HL-60/S4 treated with retinoic acid at 250 ng/mL for 4 days and 3 days (cell line): Measurements from ENCODE around the gene MEP1A.

Experiments used
- in situ Hi-C: fragments of 300-500 bp; cut with MboI; formaldehyde crosslinking; loops from 2 replicates; pipeline ENCODE4 v1.7.0; 2022; ENCODE audit warnings: low sequenced_read_pairs

The MEP1A gene

DNA sequence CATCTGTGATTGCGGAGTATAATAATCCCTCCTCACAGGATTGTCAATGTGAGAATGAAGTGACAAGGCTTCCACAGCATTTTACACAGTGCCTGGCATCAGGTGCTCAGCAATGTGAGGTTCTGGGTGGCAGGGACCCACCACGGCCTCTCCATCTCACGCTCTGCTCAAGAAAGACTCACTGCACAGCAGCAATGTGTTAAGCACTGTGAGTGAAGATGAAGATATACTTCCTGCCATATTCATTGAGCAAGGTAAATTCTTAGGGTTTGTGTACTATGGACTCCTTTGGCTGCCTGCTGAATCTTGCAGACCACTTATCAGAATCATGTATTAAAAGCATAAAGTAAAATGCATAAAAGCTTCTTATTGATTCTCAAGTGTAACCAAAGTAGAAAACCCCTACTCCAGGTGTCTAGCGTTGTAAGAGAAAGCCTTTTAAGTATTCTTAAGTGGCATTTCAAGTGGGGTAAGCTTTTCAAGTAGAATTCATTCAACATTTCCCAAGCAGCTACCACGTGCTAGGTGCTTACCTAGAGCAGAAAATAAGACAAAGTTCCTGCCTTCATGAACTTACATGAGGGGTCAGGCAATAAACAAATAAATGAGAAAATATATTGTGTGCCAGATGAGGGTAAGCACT is 17.0 kb upstream of the MEP1A start:
- in situ Hi-C loops = no loop called here

- in situ Hi-C loops = no loop called here
These were observed 15.5 kb upstream of the MEP1A start for GRCh38 chr6:46777476-46778346.

DNA sequence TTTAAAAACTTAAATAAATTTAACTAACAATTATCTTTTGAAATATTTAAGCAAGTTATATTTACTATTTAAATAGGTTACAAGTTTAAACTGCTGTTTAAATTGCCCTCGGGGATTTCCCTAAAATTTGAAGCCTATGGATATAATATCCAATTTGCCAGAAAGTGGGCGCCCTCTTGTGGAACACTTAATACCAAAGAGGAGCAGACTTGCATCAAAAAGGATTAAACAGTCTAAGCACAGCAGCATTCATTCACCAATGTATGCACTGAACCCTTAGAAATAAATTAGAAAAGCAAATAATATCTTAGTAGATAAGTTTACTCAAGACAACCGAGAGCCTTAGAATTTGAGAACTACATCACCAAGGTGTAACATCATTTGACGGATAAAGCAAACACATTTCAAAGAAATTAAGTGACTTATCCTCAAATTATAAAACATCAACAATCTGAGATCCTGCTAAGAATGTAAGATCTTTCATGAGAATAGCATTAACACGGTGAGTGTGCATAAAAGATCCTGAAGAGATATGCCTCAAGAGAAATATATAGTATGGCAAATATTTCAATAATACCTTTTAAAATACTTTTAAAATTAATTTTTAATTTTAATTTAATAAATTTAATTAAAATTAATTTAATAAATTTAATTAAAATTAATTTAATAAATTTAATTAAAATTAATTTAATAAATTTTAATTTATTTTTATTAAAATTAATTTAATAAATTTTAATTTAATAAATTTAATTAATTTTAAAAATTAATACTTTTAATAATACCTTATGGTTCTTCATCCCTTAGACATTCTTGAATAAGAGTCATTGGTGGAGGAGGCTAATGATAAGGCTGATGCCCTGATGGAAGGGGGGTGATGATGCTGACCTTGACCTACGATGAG is 11.5 kb upstream of the MEP1A start:
- in situ Hi-C loops = loop anchor here (10.0 kb wide), 1 partner anchor 77 kb away; no protein-coding TSS in a partner anchor

GRCh38 chr6:46784535-46784934 is 8.7 kb upstream of the MEP1A start:
- in situ Hi-C loops = loop anchor here (10.0 kb wide), 1 partner anchor 80 kb away; no protein-coding TSS in a partner anchor

GRCh38 chr6:46787871-46788540 is 5.2 kb upstream of the MEP1A start:
- in situ Hi-C loops = loop anchor here (10.0 kb wide), 1 partner anchor 83 kb away; no protein-coding TSS in a partner anchor

DNA sequence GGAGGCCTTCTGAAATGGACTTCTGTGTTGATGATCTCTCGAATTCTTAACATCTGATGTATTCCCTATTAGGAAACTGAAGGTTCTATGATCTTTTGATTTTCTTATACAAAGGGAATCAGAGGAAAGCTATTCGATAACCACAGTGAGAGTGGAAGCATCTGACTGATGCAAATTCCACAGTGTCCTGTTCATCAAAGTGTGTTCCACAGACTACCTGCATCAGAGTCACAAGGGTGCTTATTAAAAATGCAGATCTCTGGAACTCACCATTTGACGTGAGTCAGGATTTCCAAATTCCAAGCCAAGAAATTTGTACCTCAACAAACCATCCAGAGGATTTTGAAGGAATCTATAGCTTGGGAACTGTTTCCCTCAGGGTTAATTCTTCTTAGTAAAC is 4.4 kb upstream of the MEP1A start:
- in situ Hi-C loops = loop anchor here (10.0 kb wide), 1 partner anchor 84 kb away; no protein-coding TSS in a partner anchor

- in situ Hi-C loops = loop anchor here (10.0 kb wide), 1 partner anchor 85 kb away; no protein-coding TSS in a partner anchor
These were observed 3.5 kb upstream of the MEP1A start for GRCh38 chr6:46789434-46790354.

GRCh38 chr6:46790355-46790874 is 2.8 kb upstream of the MEP1A start:
- in situ Hi-C loops = no loop called here

- in situ Hi-C loops = no loop called here
These were observed 554 bp upstream of the MEP1A start for GRCh38 chr6:46792635-46793034.

DNA sequence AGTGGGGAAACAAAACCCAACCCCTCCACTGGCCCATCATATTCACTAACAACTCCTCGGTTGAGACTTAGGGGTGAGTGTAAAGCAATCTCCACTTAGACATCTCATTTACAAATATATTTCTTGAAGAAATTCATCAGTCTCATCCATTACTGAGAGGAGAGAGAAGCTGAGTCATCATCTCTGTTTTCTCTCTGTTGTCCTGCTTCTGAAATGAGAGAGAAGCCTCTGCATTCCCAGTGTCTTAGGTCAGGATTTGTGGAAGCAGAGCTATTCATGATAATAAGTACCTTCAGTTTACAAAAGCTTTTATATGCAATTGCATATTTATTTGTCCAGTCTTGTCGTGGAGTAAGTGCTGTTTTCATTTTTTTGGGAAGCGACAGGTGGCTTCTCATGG is 879 bp downstream of the MEP1A start:
- in situ Hi-C loops = no loop called here

DNA sequence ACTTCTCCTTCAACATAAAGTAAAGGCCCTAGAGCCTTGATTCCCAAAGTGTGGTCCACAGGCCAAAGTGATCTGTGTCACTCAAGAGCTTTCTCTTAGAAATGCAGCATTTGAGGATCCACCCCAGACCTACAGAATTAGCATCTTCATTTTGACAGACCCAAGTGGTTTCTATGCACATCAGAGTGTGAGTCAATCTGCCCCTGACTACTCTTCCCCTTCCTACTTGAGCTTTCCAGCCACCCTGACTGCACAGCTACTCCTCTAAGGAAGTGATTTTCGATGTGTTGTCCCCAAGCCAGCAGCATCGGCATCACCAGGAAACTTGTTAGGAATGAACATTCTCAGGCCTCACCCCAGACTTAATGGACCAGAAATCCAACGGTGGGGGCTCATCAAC is 2.6 kb downstream of the MEP1A start:
- in situ Hi-C loops = no loop called here

- in situ Hi-C loops = no loop called here
These were observed 3.8 kb downstream of the MEP1A start for GRCh38 chr6:46796848-46797580.

DNA sequence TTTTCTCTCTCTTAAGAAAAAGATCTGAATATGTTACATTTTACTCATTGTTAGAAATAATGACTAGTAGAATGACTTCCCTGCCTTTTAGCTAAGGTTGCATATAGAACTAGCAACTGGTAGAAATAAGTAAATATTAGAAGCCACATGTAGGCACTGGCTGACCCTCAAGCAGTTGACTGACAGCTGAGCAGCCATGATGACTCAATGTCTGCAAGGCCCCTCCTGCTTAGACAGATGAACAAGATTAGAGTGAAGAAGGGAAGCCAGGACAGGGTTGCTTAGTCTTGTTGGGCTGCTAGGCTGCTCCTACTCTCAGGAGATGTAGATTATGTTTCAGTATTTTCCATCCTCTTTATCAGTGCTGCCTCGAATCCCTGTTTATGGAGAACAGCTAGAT is 6.5 kb downstream of the MEP1A start:
- in situ Hi-C loops = no loop called here

- in situ Hi-C loops = no loop called here
These were observed 15.6 kb downstream of the MEP1A start for GRCh38 chr6:46808806-46809205.

DNA sequence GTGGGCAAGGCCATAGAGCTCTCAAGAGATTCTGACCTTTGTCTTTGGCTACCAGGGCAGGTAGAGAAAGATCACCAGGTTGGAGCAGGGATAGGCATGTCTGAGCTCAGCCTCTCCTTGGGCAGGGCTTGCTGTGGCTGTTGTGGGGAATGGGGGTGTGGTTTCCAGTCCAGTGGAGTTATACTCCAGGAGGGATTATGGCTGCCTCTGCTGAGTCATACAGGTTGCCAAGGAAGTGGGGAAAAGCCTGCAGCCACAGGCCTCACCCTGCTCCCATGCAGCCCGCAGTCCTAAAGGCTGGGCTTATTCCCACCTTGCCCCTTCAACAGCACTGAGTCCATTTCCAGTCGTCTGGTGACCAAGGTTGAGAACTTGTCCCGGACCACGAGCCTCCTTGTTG is 21.9 kb downstream of the MEP1A start:
- in situ Hi-C loops = no loop called here

DNA sequence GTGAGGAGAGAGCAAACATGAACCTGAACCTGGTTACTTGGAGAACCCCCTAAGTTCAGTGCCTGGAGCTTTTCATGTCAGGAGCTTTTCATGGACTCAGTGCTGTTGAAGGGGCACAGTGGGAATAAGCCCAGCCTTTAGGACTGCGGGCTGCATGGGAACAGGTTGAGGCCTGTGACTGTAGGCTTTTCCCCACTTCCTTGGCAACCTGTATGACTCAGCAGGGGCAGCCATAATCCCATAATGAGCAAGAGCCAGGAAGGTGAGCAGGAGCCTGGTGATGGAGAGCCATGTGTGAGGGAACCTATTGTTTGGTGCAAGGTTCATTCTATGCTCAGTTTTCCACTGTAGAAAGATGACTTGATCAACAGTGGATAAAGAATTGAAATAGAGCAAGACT is 23.4 kb downstream of the MEP1A start:
- in situ Hi-C loops = no loop called here

DNA sequence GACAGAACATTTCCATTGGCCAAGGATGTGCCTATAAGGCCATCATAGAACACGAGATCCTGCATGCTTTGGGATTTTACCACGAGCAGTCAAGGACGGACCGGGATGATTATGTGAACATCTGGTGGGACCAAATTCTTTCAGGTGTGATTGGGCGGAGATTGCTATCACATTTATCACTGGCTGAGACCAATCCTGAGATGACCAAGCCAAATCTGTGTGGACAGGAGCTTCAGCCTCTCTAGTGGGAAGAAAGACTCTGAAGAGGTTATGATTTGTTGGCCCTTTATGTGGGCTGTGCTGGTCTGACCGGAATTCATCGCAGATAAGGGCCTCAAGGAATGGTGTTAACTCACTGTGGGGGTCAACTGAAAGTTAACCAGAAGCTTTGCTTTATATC is 26.4 kb downstream of the MEP1A start:
- in situ Hi-C loops = no loop called here

- in situ Hi-C loops = no loop called here
These were observed 28.3 kb downstream of the MEP1A start for GRCh38 chr6:46821458-46821881.
